AG09309 (cell line): ENCODE results near the gene TINAGL1.

Experiments
- DNase-seq: peaks from one replicate; pipeline ENCODE4 v3.0.0-alpha.2; 2010; ENCODE audit warnings: low read depth
- H3K4me3 ChIP-seq: 2 replicates; pipeline ENCODE4 v1.5.1; 2011; ENCODE audit warnings: mild to moderate bottlenecking, low read depth, low read length, moderate library complexity; ENCODE audit not compliant: control insufficient read depth
- TF ChIP-seq, protein P1 (sequence below): IDR thresholded peaks from 2 replicates; pipeline ENCODE4 v1.5.1; 2011; ENCODE audit warnings: mild to moderate bottlenecking, low read depth, low read length, inconsistent platforms; ENCODE audit not compliant: insufficient read depth, control insufficient read depth; ENCODE audit errors: missing control alignments

The TINAGL1 gene

GRCh38 chr1:31617916-31618746 is 41.8 kb downstream of the TINAGL1 start:
- no peak for DNase-seq
- TF ChIP-seq, protein P1, sequence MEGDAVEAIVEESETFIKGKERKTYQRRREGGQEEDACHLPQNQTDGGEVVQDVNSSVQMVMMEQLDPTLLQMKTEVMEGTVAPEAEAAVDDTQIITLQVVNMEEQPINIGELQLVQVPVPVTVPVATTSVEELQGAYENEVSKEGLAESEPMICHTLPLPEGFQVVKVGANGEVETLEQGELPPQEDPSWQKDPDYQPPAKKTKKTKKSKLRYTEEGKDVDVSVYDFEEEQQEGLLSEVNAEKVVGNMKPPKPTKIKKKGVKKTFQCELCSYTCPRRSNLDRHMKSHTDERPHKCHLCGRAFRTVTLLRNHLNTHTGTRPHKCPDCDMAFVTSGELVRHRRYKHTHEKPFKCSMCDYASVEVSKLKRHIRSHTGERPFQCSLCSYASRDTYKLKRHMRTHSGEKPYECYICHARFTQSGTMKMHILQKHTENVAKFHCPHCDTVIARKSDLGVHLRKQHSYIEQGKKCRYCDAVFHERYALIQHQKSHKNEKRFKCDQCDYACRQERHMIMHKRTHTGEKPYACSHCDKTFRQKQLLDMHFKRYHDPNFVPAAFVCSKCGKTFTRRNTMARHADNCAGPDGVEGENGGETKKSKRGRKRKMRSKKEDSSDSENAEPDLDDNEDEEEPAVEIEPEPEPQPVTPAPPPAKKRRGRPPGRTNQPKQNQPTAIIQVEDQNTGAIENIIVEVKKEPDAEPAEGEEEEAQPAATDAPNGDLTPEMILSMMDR = peak; percentile 87
- peak overlapping the region; percentile 56 for H3K4me3 ChIP-seq

DNA sequence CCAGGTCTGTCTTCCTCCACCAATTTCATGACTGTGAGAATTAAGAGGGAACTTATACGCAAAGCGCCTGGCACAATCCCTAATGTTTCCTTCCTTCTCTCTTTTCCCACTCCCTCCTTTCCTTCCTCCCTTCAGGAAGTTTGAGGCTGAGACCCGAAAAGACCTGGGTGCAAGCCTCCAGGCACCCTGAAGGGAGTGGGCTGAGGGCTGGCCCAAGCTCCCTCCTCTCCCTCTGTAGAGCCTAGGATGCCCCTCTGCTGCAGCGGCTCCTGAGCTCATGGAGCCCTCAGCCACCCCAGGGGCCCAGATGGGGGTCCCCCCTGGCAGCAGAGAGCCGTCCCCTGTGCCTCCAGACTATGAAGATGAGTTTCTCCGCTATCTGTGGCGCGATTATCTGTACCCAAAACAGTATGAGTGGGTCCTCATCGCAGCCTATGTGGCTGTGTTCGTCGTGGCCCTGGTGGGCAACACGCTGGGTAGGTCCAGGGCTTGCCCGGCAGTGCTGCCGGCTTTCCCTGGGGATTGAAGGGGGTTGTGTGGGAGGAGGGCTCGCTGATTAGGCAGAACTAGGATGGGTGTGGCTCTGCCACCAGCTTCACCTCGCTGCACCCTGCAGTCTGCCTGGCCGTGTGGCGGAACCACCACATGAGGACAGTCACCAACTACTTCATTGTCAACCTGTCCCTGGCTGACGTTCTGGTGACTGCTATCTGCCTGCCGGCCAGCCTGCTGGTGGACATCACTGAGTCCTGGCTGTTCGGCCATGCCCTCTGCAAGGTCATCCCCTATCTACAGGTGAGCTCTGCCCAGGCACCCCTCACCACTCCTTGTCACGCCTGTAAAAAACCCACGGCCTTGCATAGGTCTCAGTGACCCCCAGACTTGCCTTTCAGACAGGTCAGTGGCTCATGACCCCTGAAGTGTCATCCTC is 42.9 kb downstream of the TINAGL1 start:
- no peak for DNase-seq
- H3K4me3 ChIP-seq = no peak overlapping the region
- TF ChIP-seq, protein P1 = no peak

- H3K4me3 ChIP-seq = no peak overlapping the region
- TF ChIP-seq, protein P1 = no peak
- no peak for DNase-seq
These were observed 44.5 kb downstream of the TINAGL1 start for GRCh38 chr1:31620631-31621497.

DNA sequence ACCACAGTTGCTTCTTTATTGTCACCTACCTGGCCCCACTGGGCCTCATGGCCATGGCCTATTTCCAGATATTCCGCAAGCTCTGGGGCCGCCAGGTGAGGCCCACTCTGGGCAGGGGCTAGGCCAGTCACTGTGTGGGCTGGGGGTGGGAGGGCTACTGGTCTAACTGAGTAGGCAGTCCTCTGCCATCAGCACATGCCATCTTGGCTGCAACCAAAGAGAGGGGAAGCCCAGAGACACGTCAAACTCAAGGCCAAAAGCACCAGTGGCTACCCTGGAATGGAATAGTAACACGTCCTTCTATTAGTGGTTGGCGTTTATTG is 45.1 kb downstream of the TINAGL1 start:
- TF ChIP-seq, protein P1 = no peak
- no peak overlapping the region for H3K4me3 ChIP-seq
- no peak for DNase-seq

DNA sequence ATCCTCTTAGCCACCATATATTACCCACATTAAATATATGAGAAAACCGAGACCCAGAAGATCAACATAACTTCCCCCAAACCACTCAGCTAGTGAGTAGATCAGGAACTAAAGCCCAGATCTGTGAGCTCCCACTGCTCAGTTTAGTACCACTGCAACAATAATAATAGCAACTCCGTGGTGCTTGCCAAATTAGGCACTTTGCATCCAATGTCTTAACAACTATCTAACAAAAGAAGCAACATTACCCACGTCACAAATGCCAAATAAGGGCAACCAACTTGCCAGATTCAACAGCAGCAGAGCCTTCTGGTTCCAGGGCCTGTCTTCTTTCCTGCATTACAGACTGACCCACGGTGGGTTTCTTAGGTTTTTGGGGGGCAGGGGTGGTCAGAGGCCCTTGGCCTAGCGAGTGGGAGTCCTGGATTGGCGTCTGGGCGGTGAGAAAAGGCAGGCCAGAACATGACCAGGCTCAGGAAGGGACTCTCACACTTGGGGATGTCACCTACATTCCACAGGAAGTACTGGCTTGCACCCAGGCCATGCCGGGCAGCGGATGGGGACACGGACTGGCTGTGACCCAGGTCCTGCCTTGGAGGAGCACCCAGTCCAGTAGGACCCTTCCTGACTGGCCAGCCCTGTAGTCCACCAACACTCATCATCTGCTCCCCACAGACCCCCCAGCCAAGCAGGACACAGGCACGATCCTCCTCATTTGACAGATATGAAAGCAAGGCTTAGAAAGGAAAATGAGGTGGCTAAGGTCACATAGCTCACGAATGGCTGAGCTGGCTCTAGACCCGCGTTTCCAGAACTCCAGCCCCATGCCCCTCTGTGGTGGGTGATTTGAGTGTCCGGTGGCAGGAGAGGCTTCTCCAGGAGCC is 45.8 kb downstream of the TINAGL1 start:
- DNase-seq = no peak
- no peak overlapping the region for H3K4me3 ChIP-seq
- TF ChIP-seq, protein P1 = no peak
